Calu3 (cell line): Measurements from ENCODE around the gene CDAN1. TPM values are rescaled to one million over a fixed set of nuclear protein-coding genes. Genes with fewer than 3 reads are reported as not detected.

Source experiments
- BruUV-seq: library from RNA; stranded (reverse); fragments of 400-500 nt; replicated peaks from 2 replicates; lab custom pipeline; 2021; lab: Mats Ljungman, UMichigan
- CTCF ChIA-PET: fragments of 300-600 bp; sonication (Branson Sonifier 250); formaldehyde crosslinking; loops from one replicate; lab custom pipeline; 2022; ENCODE audit warnings: antibody characterized with exemption; lab: Charles Lee
- DNase-seq: peaks from one replicate; pipeline ENCODE4 v3.0.0; 2022
- H3K27ac Mint-ChIP-seq: one replicate; pipeline ENCODE4 v1.8.0; 2022; ENCODE audit warnings: mixed read lengths; ENCODE audit not compliant: unreplicated experiment
- H3K27me3 Mint-ChIP-seq: one replicate; pipeline ENCODE4 v1.8.0; 2022; ENCODE audit warnings: mixed read lengths; ENCODE audit not compliant: unreplicated experiment
- H3K36me3 Mint-ChIP-seq: one replicate; pipeline ENCODE4 v1.8.0; 2022; ENCODE audit warnings: mild to moderate bottlenecking, moderate library complexity, mixed read lengths; ENCODE audit not compliant: insufficient read depth, unreplicated experiment
- H3K4me1 Mint-ChIP-seq: one replicate; pipeline ENCODE4 v1.8.0; 2022; ENCODE audit warnings: mild to moderate bottlenecking, low read depth, mixed read lengths; ENCODE audit not compliant: unreplicated experiment
- H3K4me3 Mint-ChIP-seq: one replicate; pipeline ENCODE4 v1.8.0; 2022; ENCODE audit warnings: mild to moderate bottlenecking, low read depth, moderate library complexity, mixed read lengths; ENCODE audit not compliant: unreplicated experiment
- H3K9me3 Mint-ChIP-seq: one replicate; pipeline ENCODE4 v1.8.0; 2022; ENCODE audit warnings: low read depth, mixed read lengths; ENCODE audit not compliant: unreplicated experiment
- CTCF ChIP-seq: fragments of 200-600 bp; IDR thresholded peaks from one replicate; pipeline ENCODE4 v1.8.0; 2022; ENCODE audit warnings: antibody characterized with exemption; ENCODE audit not compliant: unreplicated experiment
- intact Hi-C: fragments of 100-400 bp; cut with micrococcal nuclease; formaldehyde crosslinking; loops from one replicate; pipeline ENCODE4 v1.10.0; 2022; ENCODE audit not compliant: unreplicated experiment
- total RNA-seq: library from RNA; stranded (reverse); gene quantifications from 2 replicates; pipeline ENCODE4 v1.2.3, GENCODE V29; 2022

Gene CDAN1
- total RNA-seq, 1 experiment from 2014 or later, result 11.3 TPM

DNA sequence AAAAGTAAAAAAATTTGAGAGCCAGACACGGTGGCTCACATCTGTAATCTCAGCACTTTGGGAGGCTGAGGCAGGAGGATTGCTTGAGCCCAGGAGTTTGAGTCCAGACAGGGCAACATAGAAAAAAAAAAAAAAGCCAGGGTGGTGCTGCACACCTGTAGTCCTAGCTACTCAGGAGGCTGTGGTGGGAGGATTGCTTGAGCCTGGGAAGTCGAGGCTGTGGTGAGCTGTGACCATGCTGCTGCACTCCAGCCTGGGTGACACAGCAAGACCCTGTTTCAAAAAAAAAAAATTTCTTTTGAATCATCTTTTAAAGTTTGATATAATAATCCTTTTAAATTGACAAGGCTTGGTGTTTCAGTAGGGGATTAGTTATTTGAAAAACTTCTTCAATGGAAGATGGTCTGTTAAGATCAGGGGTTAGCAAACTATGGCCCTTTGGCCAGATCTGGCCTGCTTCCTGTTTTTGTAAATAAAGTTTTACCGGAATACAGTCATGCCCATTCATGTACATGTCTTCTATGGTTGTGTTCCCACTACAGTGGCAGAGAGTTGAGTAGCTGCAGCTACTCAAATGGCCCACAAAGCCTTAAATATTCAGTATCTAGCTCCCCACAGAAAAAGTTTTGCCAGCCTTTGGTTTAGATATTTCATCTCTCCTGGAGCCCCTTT is 28.9 kb downstream of the CDAN1 start:
- H3K27me3 Mint-ChIP-seq, result no peaks in the 10 kb centered on the region
- CTCF ChIA-PET, result no interaction called here
- no TSS peak for BruUV-seq
- no peaks in the 10 kb centered on the region for H3K4me1 Mint-ChIP-seq
- no peak for DNase-seq
- no peak overlapping the region for H3K4me3 Mint-ChIP-seq
- no peak for TF ChIP-seq CTCF
- H3K9me3 Mint-ChIP-seq, result no peaks in the 10 kb centered on the region
- intact Hi-C loops, result no loop called here
- no peaks in the 10 kb centered on the region for H3K36me3 Mint-ChIP-seq
- H3K27ac Mint-ChIP-seq, result no peak overlapping the region

GRCh38 chr15:42707068-42707467 is 29.9 kb downstream of the CDAN1 start:
- Mint-ChIP-seq H3K36me3 (no peaks in the 10 kb centered on the region), H3K9me3 (no peaks in the 10 kb centered on the region), H3K4me1 (no peaks in the 10 kb centered on the region), H3K27ac (no peak overlapping the region), H3K27me3 (no peaks in the 10 kb centered on the region), H3K4me3 (no peak overlapping the region)
- CTCF ChIA-PET, result interaction anchor here (0.6 kb wide), 1 partner anchor 312 kb away, joined by 3 read pairs; no protein-coding TSS in a partner anchor
- no TSS peak for BruUV-seq
- intact Hi-C loops, result no loop called here
- DNase-seq, result no peak
- TF ChIP-seq CTCF, result no peak

- intact Hi-C loops, result no loop called here
- DNase-seq, result no peak
- no peaks in the 10 kb centered on the region for H3K27me3 Mint-ChIP-seq
- H3K4me3 Mint-ChIP-seq, result no peak overlapping the region
- H3K9me3 Mint-ChIP-seq, result peaks cover 3% of the 10 kb centered on the region
- BruUV-seq, result no TSS peak
- H3K27ac Mint-ChIP-seq, result no peak overlapping the region
- H3K4me1 Mint-ChIP-seq, result no peaks in the 10 kb centered on the region
- no peaks in the 10 kb centered on the region for H3K36me3 Mint-ChIP-seq
- CTCF ChIA-PET, result no interaction called here
- no peak for TF ChIP-seq CTCF
Observed at GRCh38 chr15:42705336-42705735, 31.6 kb downstream of the CDAN1 start.

DNA sequence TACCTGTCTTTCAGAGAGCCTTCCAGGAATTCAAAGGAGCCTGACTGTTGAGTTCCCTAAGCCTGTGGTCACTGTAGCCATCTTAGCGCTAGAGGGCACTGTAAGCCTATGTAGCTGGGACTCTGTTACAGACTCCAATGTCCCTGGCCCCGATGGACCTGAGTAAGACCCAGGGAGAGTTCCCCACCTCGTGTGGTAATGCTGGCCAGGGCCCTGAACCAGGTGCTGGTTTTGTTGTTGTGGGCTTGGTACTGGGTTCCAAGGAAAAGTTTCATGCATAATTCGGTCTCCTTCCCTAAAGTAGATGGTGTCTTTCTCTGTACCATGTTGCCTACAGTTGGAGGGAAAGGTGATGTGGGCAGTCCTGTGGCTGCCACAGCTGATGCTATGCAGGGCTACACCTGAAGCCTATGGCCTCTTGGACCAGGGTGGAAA is 32.4 kb downstream of the CDAN1 start:
- TF ChIP-seq CTCF, result peak; percentile 14
- Mint-ChIP-seq H3K9me3 (peaks cover 3% of the 10 kb centered on the region), H3K27ac (no peak overlapping the region), H3K4me3 (no peak overlapping the region), H3K4me1 (no peaks in the 10 kb centered on the region), H3K27me3 (no peaks in the 10 kb centered on the region), H3K36me3 (no peaks in the 10 kb centered on the region)
- no TSS peak for BruUV-seq
- CTCF ChIA-PET, result interaction anchor here (1.0 kb wide), 2 partner anchors 222 to 500 kb away, joined by 3 to 4 read pairs; no protein-coding TSS in a partner anchor
- DNase-seq, result peak; percentile 59
- intact Hi-C loops, result loop anchor here (1.0 to 5.0 kb wide), 2 partner anchors 223 to 500 kb away; no protein-coding TSS in a partner anchor
